ENCODE measurements around the gene RPL7L1. TPM values are rescaled to one million over a fixed set of nuclear protein-coding genes. Genes with fewer than 3 reads are reported as not detected.

The RPL7L1 gene
- total RNA-seq, 1 experiment from 2014 or later: 84.1 TPM

DNA sequence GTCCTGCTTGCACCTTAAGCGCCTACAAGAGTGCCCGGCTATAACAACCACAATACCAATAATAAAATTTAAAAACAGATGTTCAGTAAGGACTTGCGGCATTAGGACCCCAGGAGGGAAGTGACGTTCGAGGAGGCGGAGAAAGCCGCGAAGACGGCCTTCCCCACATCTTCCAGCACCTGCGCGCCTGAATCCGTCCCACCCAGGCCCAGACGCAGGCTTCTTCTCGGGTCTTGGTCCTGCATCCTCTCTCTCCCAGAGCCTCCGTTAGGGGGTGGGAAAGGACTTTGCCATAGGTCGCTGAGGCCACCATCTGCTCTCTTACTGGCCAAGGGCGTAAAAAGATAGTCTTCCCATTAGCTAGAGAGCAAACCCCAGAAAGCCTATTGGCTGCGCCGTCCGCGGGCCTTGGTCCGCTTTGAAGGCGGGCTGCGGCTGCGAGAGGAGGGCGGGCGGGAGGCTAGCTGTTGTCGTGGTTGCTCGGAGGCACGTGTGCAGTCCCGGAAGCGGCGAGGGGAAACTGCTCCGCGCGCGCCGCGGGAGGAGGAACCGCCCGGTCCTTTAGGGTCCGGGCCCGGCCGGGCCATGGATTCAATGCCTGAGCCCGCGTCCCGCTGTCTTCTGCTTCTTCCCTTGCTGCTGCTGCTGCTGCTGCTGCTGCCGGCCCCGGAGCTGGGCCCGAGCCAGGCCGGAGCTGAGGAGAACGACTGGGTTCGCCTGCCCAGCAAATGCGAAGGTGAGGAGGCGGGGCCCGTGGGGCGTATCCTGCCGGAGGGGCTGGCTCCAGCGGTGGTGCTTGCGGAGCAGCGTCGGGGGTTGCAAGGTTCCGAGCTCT is 49.8 kb downstream of the RPL7L1 start, which contains the start of gene CNPY3:
Gene CNPY3 (plus strand): TSS at position 495 of the 835 bp plus-strand sequence. CDS start 91 bp downstream, at position 586.
- TF ChIP-seq, protein P1, sequence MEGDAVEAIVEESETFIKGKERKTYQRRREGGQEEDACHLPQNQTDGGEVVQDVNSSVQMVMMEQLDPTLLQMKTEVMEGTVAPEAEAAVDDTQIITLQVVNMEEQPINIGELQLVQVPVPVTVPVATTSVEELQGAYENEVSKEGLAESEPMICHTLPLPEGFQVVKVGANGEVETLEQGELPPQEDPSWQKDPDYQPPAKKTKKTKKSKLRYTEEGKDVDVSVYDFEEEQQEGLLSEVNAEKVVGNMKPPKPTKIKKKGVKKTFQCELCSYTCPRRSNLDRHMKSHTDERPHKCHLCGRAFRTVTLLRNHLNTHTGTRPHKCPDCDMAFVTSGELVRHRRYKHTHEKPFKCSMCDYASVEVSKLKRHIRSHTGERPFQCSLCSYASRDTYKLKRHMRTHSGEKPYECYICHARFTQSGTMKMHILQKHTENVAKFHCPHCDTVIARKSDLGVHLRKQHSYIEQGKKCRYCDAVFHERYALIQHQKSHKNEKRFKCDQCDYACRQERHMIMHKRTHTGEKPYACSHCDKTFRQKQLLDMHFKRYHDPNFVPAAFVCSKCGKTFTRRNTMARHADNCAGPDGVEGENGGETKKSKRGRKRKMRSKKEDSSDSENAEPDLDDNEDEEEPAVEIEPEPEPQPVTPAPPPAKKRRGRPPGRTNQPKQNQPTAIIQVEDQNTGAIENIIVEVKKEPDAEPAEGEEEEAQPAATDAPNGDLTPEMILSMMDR (conservative IDR thresholded peaks at IDR 0.05): no peak
- no peak for TF ChIP-seq EZH2 (IDR thresholded peaks at IDR 0.05; ENCODE audit: low read depth)
- H4K20me1 ChIP-seq (ENCODE audit: insufficient read depth): no peaks in the 10 kb centered on the region; the same call in 1 of the 2 replicates
- H3K9me3 ChIP-seq (ENCODE audit: insufficient read depth, low read depth): no peaks in the 10 kb centered on the region
- intact Hi-C loops (cut with micrococcal nuclease; ENCODE audit: unreplicated experiment): loop anchor here (1.0 to 5.0 kb wide), 3 partner anchors 83 to 242 kb away; partner anchors contain the start of genes KLHDC3, MEA1 and SRF
- H3K9me2 ChIP-seq (ENCODE audit: insufficient read depth): no peaks in the 10 kb centered on the region
- H3K36me3 ChIP-seq (ENCODE audit: low read depth): peaks cover 9% of the 10 kb centered on the region; the same call in 1 of the 2 replicates
- H3K4me2 ChIP-seq: peak within 1 kb of the TSS; percentile 89
- H3F3A ChIP-seq (ENCODE audit: insufficient read depth, low read depth): peaks cover 34% of the 10 kb centered on the region
- POLR2A ChIA-PET (ENCODE audit: unreplicated experiment): interaction anchor here (0.6 to 1.5 kb wide), 17 partner anchors 10 to 701 kb away, joined by 3 to 16 read pairs (median 5); partner anchors contain the start of genes CUL7, KLC4, KLHDC3 and MEA1
- peak within 1 kb of the TSS; percentile 67 for H3K27ac ChIP-seq
- TSS peak; percentile 39 for BruUV-seq (replicated peaks)
- peak within 1 kb of the TSS; percentile 73 for H3K4me3 ChIP-seq
- peak; percentile 94 for DNase-seq
- H3K27me3 ChIP-seq (ENCODE audit: insufficient read depth, low read depth): no peaks in the 10 kb centered on the region
- H3K4me1 ChIP-seq (replicated peaks; ENCODE audit: insufficient read depth): peaks cover 16% of the 10 kb centered on the region
- H3K79me2 ChIP-seq (ENCODE audit: low read depth): peaks cover 34% of the 10 kb centered on the region
- CTCF ChIA-PET: interaction anchor here (0.6 kb wide), 1 partner anchor 623 kb away, joined by 3 read pairs; no protein-coding TSS in a partner anchor
- H2AFZ ChIP-seq: peak within 1 kb of the TSS; percentile 85

DNA sequence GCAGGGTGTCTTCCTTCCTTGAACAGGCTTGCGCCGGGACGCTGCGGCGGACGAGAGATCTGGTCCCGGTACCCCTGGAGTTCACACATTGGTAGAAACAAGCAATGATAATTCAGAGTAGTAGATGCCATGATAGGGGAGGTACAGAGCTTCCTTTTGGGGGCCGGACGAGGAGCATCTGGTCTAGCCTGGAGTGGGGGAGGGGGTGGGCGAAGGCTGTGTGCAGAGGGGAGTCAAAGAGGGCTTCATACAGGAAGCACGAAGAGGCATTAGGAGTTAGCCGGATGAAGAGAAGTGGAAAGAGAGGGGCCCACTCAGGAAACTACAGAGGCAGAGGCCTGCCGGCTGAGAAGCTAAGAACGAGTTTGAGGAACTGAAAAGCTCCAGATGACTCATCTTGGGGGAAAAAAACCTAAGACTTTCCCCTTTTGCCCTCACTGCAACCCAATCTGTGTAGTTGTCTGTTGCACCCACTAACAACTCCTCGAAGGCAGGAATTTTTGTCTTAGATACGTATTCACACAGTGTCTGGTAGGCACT is 50.5 kb downstream of the RPL7L1 start:
- Histone ChIP-seq H3K36me3 (ENCODE audit: low read depth) (peaks cover 9% of the 10 kb centered on the region; the same call in 1 of the 2 replicates), H3K79me2 (ENCODE audit: low read depth) (peaks cover 34% of the 10 kb centered on the region), H3K27me3 (ENCODE audit: insufficient read depth, low read depth) (no peaks in the 10 kb centered on the region), H3K4me2 (peak overlapping the region; percentile 89), H3K9me3 (ENCODE audit: insufficient read depth, low read depth) (no peaks in the 10 kb centered on the region), H3K4me1 (replicated peaks; ENCODE audit: insufficient read depth) (peaks cover 16% of the 10 kb centered on the region), H4K20me1 (ENCODE audit: insufficient read depth) (no peaks in the 10 kb centered on the region; the same call in 1 of the 2 replicates), H3K4me3 (peak overlapping the region; percentile 73), H3K9me2 (ENCODE audit: insufficient read depth) (no peaks in the 10 kb centered on the region), H3F3A (ENCODE audit: insufficient read depth, low read depth) (peaks cover 34% of the 10 kb centered on the region), H3K27ac (peak overlapping the region; percentile 67), H2AFZ (peak overlapping the region; percentile 85)
- no TSS peak for BruUV-seq (replicated peaks)
- CTCF ChIA-PET: no interaction called here
- intact Hi-C loops (cut with micrococcal nuclease; ENCODE audit: unreplicated experiment): loop anchor here (1.0 to 5.0 kb wide), 3 partner anchors 82 to 241 kb away; partner anchors contain the start of genes KLHDC3, MEA1 and SRF
- TF ChIP-seq, protein P1 (conservative IDR thresholded peaks at IDR 0.05): no peak
- TF ChIP-seq EZH2 (IDR thresholded peaks at IDR 0.05; ENCODE audit: low read depth): no peak
- DNase-seq: peak; percentile 36 to 72
- POLR2A ChIA-PET (ENCODE audit: unreplicated experiment): interaction anchor here (0.6 to 1.5 kb wide), 13 partner anchors 17 to 167 kb away, joined by 3 to 16 read pairs (median 6); partner anchors contain the start of genes CUL7, KLC4, KLHDC3 and MEA1

DNA sequence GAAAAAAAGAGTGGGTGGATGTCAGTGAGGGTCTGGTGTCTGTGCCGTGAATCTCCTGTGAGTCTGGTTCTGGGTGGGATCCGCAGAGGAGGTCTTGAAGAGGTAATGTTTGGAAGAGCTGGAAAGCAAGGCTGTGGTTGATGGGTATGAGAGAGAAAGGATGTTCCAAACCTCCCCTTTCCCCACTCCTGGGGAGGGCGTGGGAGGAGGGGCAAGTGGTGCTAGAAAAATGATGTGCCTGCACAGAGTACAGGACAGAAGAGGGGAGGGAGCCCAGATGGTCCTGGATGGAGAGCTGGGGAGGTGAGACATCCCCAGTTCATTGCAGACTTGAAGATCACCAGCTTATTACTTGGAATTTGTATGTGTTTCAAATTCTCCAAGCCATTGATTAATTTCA is 53.0 kb downstream of the RPL7L1 start:
- Histone ChIP-seq H3K9me3 (ENCODE audit: insufficient read depth, low read depth) (no peaks in the 10 kb centered on the region), H3K36me3 (ENCODE audit: low read depth) (peaks cover 19% of the 10 kb centered on the region), H3K27ac (no peak overlapping the region), H2AFZ (no peak overlapping the region), H3K9me2 (ENCODE audit: insufficient read depth) (no peaks in the 10 kb centered on the region), H3K4me1 (replicated peaks; ENCODE audit: insufficient read depth) (peaks cover 16% of the 10 kb centered on the region), H3K79me2 (ENCODE audit: low read depth) (peaks cover 34% of the 10 kb centered on the region), H3F3A (ENCODE audit: insufficient read depth, low read depth) (peaks cover 31% of the 10 kb centered on the region), H4K20me1 (ENCODE audit: insufficient read depth) (no peaks in the 10 kb centered on the region; the same call in 1 of the 2 replicates), H3K4me3 (no peak overlapping the region), H3K27me3 (ENCODE audit: insufficient read depth, low read depth) (no peaks in the 10 kb centered on the region), H3K4me2 (no peak overlapping the region)
- TF ChIP-seq, protein P1 (conservative IDR thresholded peaks at IDR 0.05): no peak
- TF ChIP-seq EZH2 (IDR thresholded peaks at IDR 0.05; ENCODE audit: low read depth): no peak
- intact Hi-C loops (cut with micrococcal nuclease; ENCODE audit: unreplicated experiment): no loop called here
- POLR2A ChIA-PET (ENCODE audit: unreplicated experiment): interaction anchor here (0.5 kb wide), 1 partner anchor 1325 kb away, joined by 3 read pairs; no protein-coding TSS in a partner anchor
- no peak for DNase-seq
- CTCF ChIA-PET: no interaction called here
- BruUV-seq (replicated peaks): no TSS peak

Data from PC-9 (cell line).